Measurements from ENCODE around the gene TMED6. TPM values are rescaled to one million over a fixed set of nuclear protein-coding genes. Genes with fewer than 3 reads are reported as not detected.

The TMED6 gene
- total RNA-seq, 2 donors from 2014 or later, result 23.1 to 62.8 TPM

DNA sequence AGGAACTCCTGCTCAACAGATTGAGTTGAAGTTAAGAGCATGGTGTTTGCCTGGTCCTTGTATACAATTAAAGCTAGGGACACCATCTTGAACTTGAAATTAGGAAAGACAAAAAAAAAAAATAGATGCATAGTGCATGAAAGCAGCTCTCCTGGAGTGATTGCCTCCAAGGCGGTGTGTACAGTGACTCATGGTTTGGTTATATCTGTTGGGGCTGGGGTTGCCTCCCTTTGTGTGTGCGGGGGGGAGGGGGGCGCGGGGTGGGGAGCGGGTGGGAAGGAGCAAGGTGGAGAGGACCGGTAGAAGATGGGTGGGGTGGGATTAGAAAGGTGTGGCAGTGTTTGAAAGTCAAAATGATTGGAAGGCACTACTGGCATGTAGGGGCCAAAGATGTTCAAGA lies 3.4 kb downstream of the TMED6 start:
- no peaks in the 10 kb centered on the region for H3K9me3 ChIP-seq
- no peak overlapping the region for H3K27ac ChIP-seq
- H3K36me3 ChIP-seq (replicated peaks in 1 of 2; ENCODE audit: insufficient read depth in 1 of 2, low read depth in 2 of 2), result peaks cover 0 to 2% of the 10 kb centered on the region in 2 donors
- 94 to 95% methylated on average over 5 to 6 of the region's 6 CpGs for WGBS, 2 donors
- DNase-seq (no peak), ATAC-seq (no peak)
- peaks cover 38% of the 10 kb centered on the region for H3K4me1 ChIP-seq
- TF ChIP-seq, protein P1, sequence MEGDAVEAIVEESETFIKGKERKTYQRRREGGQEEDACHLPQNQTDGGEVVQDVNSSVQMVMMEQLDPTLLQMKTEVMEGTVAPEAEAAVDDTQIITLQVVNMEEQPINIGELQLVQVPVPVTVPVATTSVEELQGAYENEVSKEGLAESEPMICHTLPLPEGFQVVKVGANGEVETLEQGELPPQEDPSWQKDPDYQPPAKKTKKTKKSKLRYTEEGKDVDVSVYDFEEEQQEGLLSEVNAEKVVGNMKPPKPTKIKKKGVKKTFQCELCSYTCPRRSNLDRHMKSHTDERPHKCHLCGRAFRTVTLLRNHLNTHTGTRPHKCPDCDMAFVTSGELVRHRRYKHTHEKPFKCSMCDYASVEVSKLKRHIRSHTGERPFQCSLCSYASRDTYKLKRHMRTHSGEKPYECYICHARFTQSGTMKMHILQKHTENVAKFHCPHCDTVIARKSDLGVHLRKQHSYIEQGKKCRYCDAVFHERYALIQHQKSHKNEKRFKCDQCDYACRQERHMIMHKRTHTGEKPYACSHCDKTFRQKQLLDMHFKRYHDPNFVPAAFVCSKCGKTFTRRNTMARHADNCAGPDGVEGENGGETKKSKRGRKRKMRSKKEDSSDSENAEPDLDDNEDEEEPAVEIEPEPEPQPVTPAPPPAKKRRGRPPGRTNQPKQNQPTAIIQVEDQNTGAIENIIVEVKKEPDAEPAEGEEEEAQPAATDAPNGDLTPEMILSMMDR (IDR thresholded peaks at IDR 0.05), result no peak
- TF ChIP-seq POLR2A (IDR thresholded peaks at IDR 0.05), result no peak
- no peak overlapping the region for H3K4me3 ChIP-seq
- intact Hi-C loops (cut with DNase I), result no loop called here
- H3K27me3 ChIP-seq, result no peaks in the 10 kb centered on the region

DNA sequence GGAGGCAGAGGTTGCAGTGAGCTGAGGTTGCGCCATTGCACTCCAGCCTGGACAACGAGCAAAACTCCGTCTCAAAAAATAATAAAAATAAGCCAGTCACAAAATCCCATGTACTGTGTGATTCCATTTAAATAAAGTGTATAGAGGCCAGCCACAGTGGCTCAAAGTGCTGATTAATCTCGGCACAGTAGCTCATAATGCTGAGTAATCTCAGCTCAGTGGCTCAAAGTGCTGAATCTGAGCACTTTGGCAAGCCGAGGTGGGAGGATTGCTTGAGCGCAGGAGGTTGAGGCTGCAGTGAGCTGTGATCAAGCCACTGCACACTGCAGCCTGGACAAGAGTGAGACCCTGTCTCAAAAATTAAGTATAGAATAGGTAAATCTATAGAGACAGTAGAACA lies 4.9 kb downstream of the TMED6 start:
- WGBS, 2 donors, result 79 to 81% methylated on average over 6 of the region's 6 CpGs
- intact Hi-C loops (cut with DNase I), result no loop called here
- H3K27me3 ChIP-seq, result no peaks in the 10 kb centered on the region
- no peak overlapping the region for H3K4me3 ChIP-seq
- H3K4me1 ChIP-seq, result peaks cover 27% of the 10 kb centered on the region
- no peak overlapping the region for H3K27ac ChIP-seq
- TF ChIP-seq, protein P1 (IDR thresholded peaks at IDR 0.05), result no peak
- no peak for TF ChIP-seq POLR2A (IDR thresholded peaks at IDR 0.05)
- peaks cover 0 to 5% of the 10 kb centered on the region in 2 donors for H3K36me3 ChIP-seq (replicated peaks in 1 of 2; ENCODE audit: insufficient read depth in 1 of 2, low read depth in 2 of 2)
- no peaks in the 10 kb centered on the region for H3K9me3 ChIP-seq
- ATAC-seq (no peak), DNase-seq (no peak)

DNA sequence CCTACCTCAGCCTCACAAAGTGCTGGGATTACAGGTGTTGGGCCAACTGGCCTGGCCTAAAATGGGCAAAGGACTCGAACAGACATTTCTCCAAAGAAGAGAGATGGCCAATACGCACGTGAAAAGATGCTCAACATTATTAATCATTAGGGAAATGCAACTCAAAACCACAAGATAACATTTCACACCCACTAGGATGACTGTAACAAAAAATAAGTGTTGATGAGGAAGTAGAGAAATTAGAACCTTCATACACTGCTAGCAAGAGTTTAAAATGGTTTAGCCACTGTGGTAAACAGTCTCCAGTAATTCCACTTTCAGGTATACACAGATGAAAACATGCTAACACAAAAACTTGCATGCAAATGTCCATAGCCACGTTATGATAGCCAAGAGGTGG lies 5.7 kb downstream of the TMED6 start:
- H3K27me3 ChIP-seq, result no peaks in the 10 kb centered on the region
- no peaks in the 10 kb centered on the region for H3K9me3 ChIP-seq
- H3K4me3 ChIP-seq, result no peak overlapping the region
- intact Hi-C loops (cut with DNase I), result no loop called here
- DNase-seq (no peak), ATAC-seq (no peak)
- no peak for TF ChIP-seq POLR2A (IDR thresholded peaks at IDR 0.05)
- TF ChIP-seq, protein P1 (IDR thresholded peaks at IDR 0.05), result no peak
- WGBS, 2 donors, result 72 to 76% methylated on average over 4 of the region's 4 CpGs
- peaks cover 27% of the 10 kb centered on the region for H3K4me1 ChIP-seq
- H3K36me3 ChIP-seq (replicated peaks in 1 of 2; ENCODE audit: insufficient read depth in 1 of 2, low read depth in 2 of 2), result peaks cover 0 to 6% of the 10 kb centered on the region in 2 donors
- H3K27ac ChIP-seq, result no peak overlapping the region

DNA sequence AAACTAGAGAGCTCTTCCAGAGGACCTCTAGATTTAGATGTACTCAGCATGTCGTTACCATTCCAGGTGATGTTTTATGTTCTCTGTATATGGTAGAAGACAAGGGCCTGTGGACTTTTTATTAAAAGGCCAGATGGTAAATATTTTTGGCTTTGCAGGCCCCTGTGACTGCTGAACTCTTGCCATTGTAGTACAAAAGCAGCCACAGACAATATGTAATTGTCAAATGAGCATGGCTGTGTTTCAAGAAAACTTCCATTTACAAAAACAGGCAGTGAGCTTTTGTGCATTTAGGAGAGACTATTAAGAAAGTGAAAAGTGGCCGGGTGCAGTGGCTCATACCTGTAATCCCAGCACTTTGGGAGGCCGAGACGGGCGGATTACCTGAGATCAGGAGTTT lies 7.4 kb downstream of the TMED6 start:
- Histone ChIP-seq H3K27me3 (no peaks in the 10 kb centered on the region), H3K4me1 (peaks cover 26% of the 10 kb centered on the region), H3K27ac (no peak overlapping the region), H3K4me3 (no peak overlapping the region), H3K36me3 (replicated peaks in 1 of 2; ENCODE audit: insufficient read depth in 1 of 2, low read depth in 2 of 2) (peaks cover 0 to 6% of the 10 kb centered on the region in 2 donors), H3K9me3 (no peaks in the 10 kb centered on the region)
- no peak for DNase-seq
- WGBS, 2 donors, result 89 to 93% methylated on average over 5 of the region's 5 CpGs
- ATAC-seq, result no peak
- no peak for TF ChIP-seq POLR2A (IDR thresholded peaks at IDR 0.05)
- TF ChIP-seq, protein P1 (IDR thresholded peaks at IDR 0.05), result no peak
- intact Hi-C loops (cut with DNase I), result no loop called here

DNA sequence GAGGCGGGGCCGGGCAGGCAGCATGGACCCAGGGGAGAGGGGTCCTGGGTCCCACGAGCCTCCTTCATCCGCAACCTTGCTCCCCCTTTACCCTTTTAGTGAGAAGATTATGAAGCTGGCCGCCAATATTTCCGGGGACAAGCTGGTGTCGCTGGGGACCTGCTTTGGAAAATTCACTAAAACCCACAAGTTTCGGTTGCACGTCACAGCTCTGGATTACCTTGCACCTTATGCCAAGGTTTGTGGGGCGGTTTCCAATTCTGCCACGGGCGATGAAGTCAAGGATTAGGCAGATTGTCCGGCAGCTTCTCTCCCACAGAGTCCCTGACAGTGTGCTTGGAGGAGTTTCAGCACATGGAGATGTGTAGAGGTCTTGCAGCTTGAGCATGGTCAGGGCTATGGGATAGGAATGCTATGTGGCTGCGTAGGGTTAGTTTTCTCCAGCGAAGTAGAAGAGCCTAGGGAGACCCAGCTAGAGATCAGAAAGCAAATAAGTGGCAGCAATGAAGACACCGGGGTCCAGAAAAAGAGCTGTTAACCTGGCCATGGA lies 11.4 kb downstream of the TMED6 start:
- Histone ChIP-seq H3K36me3 (replicated peaks in 1 of 2; ENCODE audit: insufficient read depth in 1 of 2, low read depth in 2 of 2) (peaks cover 0 to 14% of the 10 kb centered on the region in 2 donors), H3K9me3 (no peaks in the 10 kb centered on the region), H3K27ac (peak overlapping the region; percentile 74 to 96 (median 82)), H3K27me3 (no peaks in the 10 kb centered on the region), H3K4me3 (peak overlapping the region; percentile 71 to 99), H3K4me1 (peaks cover 27% of the 10 kb centered on the region)
- intact Hi-C loops (cut with DNase I), result no loop called here
- TF ChIP-seq, protein P1 (IDR thresholded peaks at IDR 0.05), result no peak
- TF ChIP-seq POLR2A (IDR thresholded peaks at IDR 0.05), result no peak
- ATAC-seq (no peak), DNase-seq (no peak)
- WGBS, 2 donors, result 4 to 8% methylated on average over 15 to 16 of the region's 16 CpGs
